ENCODE results near the gene KCNIP4.

Gene KCNIP4

GRCh38 chr4:20890761-20891160, 1057.8 kb downstream of the KCNIP4 start:
- in situ Hi-C loops (cut with MboI; ENCODE audit: low sequenced_read_pairs), result no loop called here

- in situ Hi-C loops (cut with MboI; ENCODE audit: low sequenced_read_pairs), result no loop called here
Observed at GRCh38 chr4:20889901-20890300, 1058.7 kb downstream of the KCNIP4 start.

- in situ Hi-C loops (cut with MboI; ENCODE audit: low sequenced_read_pairs), result no loop called here
Observed at GRCh38 chr4:20883677-20884076, 1064.9 kb downstream of the KCNIP4 start.

- in situ Hi-C loops (cut with MboI; ENCODE audit: low sequenced_read_pairs), result no loop called here
Observed at GRCh38 chr4:20883231-20883630, 1065.3 kb downstream of the KCNIP4 start.

GRCh38 chr4:20882500-20882899, 1066.1 kb downstream of the KCNIP4 start:
- in situ Hi-C loops (cut with MboI; ENCODE audit: low sequenced_read_pairs), result no loop called here

GRCh38 chr4:20881658-20882057, 1066.9 kb downstream of the KCNIP4 start:
- in situ Hi-C loops (cut with MboI; ENCODE audit: low sequenced_read_pairs), result no loop called here

GRCh38 chr4:20878806-20879205, 1069.8 kb downstream of the KCNIP4 start:
- in situ Hi-C loops (cut with MboI; ENCODE audit: low sequenced_read_pairs), result no loop called here

- in situ Hi-C loops (cut with MboI; ENCODE audit: low sequenced_read_pairs), result no loop called here
Observed at GRCh38 chr4:20870436-20870835, 1078.1 kb downstream of the KCNIP4 start.

GRCh38 chr4:20868108-20868507, 1080.5 kb downstream of the KCNIP4 start:
- in situ Hi-C loops (cut with MboI; ENCODE audit: low sequenced_read_pairs), result no loop called here

- in situ Hi-C loops (cut with MboI; ENCODE audit: low sequenced_read_pairs), result no loop called here
Observed at GRCh38 chr4:20860878-20861277, 1087.7 kb downstream of the KCNIP4 start.

GRCh38 chr4:20859097-20859781, 1089.3 kb downstream of the KCNIP4 start:
- in situ Hi-C loops (cut with MboI; ENCODE audit: low sequenced_read_pairs), result no loop called here

- in situ Hi-C loops (cut with MboI; ENCODE audit: low sequenced_read_pairs), result no loop called here
Observed at GRCh38 chr4:20857081-20857480, 1091.5 kb downstream of the KCNIP4 start.

GRCh38 chr4:20847124-20847747, 1101.3 kb downstream of the KCNIP4 start:
- in situ Hi-C loops (cut with MboI; ENCODE audit: low sequenced_read_pairs), result no loop called here

GRCh38 chr4:20844311-20844710, 1104.3 kb downstream of the KCNIP4 start:
- in situ Hi-C loops (cut with MboI; ENCODE audit: low sequenced_read_pairs), result no loop called here

- in situ Hi-C loops (cut with MboI; ENCODE audit: low sequenced_read_pairs), result no loop called here
Observed at GRCh38 chr4:20840648-20841190, 1107.9 kb downstream of the KCNIP4 start.

- in situ Hi-C loops (cut with MboI; ENCODE audit: low sequenced_read_pairs), result no loop called here
Observed at GRCh38 chr4:20839957-20840356, 1108.6 kb downstream of the KCNIP4 start.

GRCh38 chr4:20838476-20838875, 1110.1 kb downstream of the KCNIP4 start:
- in situ Hi-C loops (cut with MboI; ENCODE audit: low sequenced_read_pairs), result no loop called here

- in situ Hi-C loops (cut with MboI; ENCODE audit: low sequenced_read_pairs), result no loop called here
Observed at GRCh38 chr4:20832826-20833225, 1115.7 kb downstream of the KCNIP4 start.

- in situ Hi-C loops (cut with MboI; ENCODE audit: low sequenced_read_pairs), result no loop called here
Observed at GRCh38 chr4:20831746-20832145, 1116.8 kb downstream of the KCNIP4 start.

- in situ Hi-C loops (cut with MboI; ENCODE audit: low sequenced_read_pairs), result no loop called here
Observed at GRCh38 chr4:20829617-20830357, 1118.8 kb downstream of the KCNIP4 start.

- in situ Hi-C loops (cut with MboI; ENCODE audit: low sequenced_read_pairs), result no loop called here
Observed at GRCh38 chr4:20825505-20825904, 1123.1 kb downstream of the KCNIP4 start.

GRCh38 chr4:20816287-20816686, 1132.3 kb downstream of the KCNIP4 start:
- in situ Hi-C loops (cut with MboI; ENCODE audit: low sequenced_read_pairs), result no loop called here
